NCI-H2081 (cell line): ENCODE results near the gene COMTD1.
A peak's percentile ranks its signal among the peaks of the same experiment; 100 is the strongest.

Source experiments
- DNase-seq, 2 experiments: peaks; one replicate each; lab custom pipeline; 2025; lab: John Stamatoyannopoulos, UW

The COMTD1 gene

GRCh38 chr10:75235375-75236177, at the start of gene COMTD1:
COMTD1 (minus strand) TSS chr10:75235957; CDS start chr10:75235928, 29 bp downstream.
- peak; percentile 86 to 91 for DNase-seq

GRCh38 chr10:75283671-75284470, 48.1 kb upstream of the COMTD1 start:
- DNase-seq = peak; percentile 51 to 76

GRCh38 chr10:75283078-75283670, 47.4 kb upstream of the COMTD1 start:
- no peak for DNase-seq

- no peak for DNase-seq
Observed at GRCh38 chr10:75281974-75282373, 46.2 kb upstream of the COMTD1 start.

- no peak for DNase-seq
Observed at GRCh38 chr10:75280236-75280635, 44.5 kb upstream of the COMTD1 start.

GRCh38 chr10:75276069-75276872, 40.5 kb upstream of the COMTD1 start:
- DNase-seq = no peak

- no peak for DNase-seq
Observed at GRCh38 chr10:75272896-75273295, 37.1 kb upstream of the COMTD1 start.

GRCh38 chr10:75272094-75272493, 36.3 kb upstream of the COMTD1 start:
- DNase-seq = no peak

GRCh38 chr10:75269605-75270004, 33.8 kb upstream of the COMTD1 start:
- no peak for DNase-seq

- DNase-seq = no peak
Observed at GRCh38 chr10:75266945-75267344, 31.2 kb upstream of the COMTD1 start.

GRCh38 chr10:75265856-75266255, 30.1 kb upstream of the COMTD1 start:
- no peak for DNase-seq

- DNase-seq = no peak
Observed at GRCh38 chr10:75263806-75264205, 28.0 kb upstream of the COMTD1 start.

GRCh38 chr10:75261813-75262705, 26.3 kb upstream of the COMTD1 start:
- DNase-seq = peak in 1 of 2 experiments; percentile 10

GRCh38 chr10:75260990-75261389, 25.2 kb upstream of the COMTD1 start:
- no peak for DNase-seq

GRCh38 chr10:75254739-75255138, 19.0 kb upstream of the COMTD1 start:
- no peak for DNase-seq

GRCh38 chr10:75253281-75254220, 17.8 kb upstream of the COMTD1 start:
- DNase-seq = no peak

GRCh38 chr10:75250934-75251333, 15.2 kb upstream of the COMTD1 start:
- DNase-seq = no peak

GRCh38 chr10:75247797-75248196, 12.0 kb upstream of the COMTD1 start:
- no peak for DNase-seq

GRCh38 chr10:75246506-75246905, 10.7 kb upstream of the COMTD1 start:
- no peak for DNase-seq
